ENCODE results near the gene TCF3. TPM values are rescaled to one million over a fixed set of nuclear protein-coding genes. Genes with fewer than 3 reads are reported as not detected.

The TCF3 gene
- total and polyA plus RNA-seq, 5 donors from 2014 or later = 3.4 to 56.5 (median 3.6) TPM

DNA sequence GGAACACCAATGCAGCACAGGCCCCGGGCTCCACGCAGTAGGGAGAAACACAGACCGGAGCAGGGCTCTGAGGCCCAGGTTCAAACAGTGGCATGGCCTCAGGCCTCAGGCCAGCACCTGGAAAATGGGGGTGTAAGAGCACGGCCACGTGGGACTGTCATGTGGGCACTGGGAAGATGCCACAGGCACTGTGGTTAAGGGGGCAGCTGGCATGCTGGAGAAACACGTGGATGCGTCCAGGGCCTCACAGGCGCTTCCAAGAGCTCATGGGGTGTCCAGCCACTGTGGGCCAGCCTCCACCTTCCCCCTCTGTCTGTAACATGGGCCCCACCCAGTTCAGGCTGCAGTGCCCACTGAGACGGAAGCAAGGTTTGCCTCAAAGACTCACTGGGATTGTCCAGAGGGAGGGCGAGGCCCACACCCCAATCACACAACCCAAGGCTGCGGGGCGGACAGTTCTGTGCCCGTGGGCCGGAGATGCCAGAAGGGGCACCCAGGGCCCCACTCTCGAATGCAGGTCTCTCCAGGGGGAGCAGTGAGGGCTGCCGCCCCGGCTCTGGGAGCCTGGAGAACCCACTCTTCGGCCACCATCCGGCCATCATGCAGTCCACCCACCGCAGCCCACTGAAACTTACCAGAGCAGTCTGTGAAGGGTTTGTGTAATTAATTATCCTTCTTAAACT, 53.5 kb downstream of the TCF3 start:
- Mint-ChIP-seq H3K36me3 (peaks cover 10% of the 10 kb centered on the region), H3K27ac (peak overlapping the region in 1 of 3 donors; percentile 32), H3K27me3 (no peaks in the 10 kb centered on the region), H3K4me3 (no peak overlapping the region), H3K9me3 (no peaks in the 10 kb centered on the region), H3K4me1 (peaks cover 0 to 25% (median 7%) of the 10 kb centered on the region in 4 donors)
- no peak for DNase-seq
- Histone ChIP-seq H3K4me3 (ENCODE audit: low read depth, low read length) (no peak overlapping the region), H3K4me1 (ENCODE audit: control insufficient read depth, insufficient read depth, low read length, poor library complexity, severe bottlenecking) (peaks cover 14% of the 10 kb centered on the region), H3K27me3 (ENCODE audit: control insufficient read depth, insufficient read depth, low read length) (no peaks in the 10 kb centered on the region), H3K9me3 (ENCODE audit: control insufficient read depth in 2 of 2, low read length in 2 of 2) (no peaks in the 10 kb centered on the region), H3K36me3 (ENCODE audit: control insufficient read depth, insufficient read depth, low read length) (peaks cover 21% of the 10 kb centered on the region), H3K27ac (ENCODE audit: insufficient read depth, low read length, poor library complexity, severe bottlenecking) (no peak overlapping the region)
- ATAC-seq (ENCODE audit: low read depth in 2 of 2) = no peak

DNA sequence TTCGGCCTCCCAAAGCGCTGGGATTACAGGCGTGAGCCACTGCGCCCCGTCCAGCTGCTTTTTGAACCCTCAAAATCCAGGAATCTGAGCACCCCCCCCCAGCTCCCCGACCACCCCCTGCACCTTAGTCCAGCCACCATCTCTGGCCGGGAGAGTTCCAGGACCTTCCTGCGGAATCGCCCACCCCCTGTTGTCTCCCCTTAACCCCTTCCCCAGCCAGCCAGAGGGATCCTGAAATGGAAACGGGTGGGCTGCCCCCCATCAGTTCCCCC, 59.0 kb downstream of the TCF3 start:
- H3K27ac ChIP-seq (ENCODE audit: insufficient read depth, low read length, poor library complexity, severe bottlenecking) = peak overlapping the region; percentile 37
- H3K27me3 ChIP-seq (ENCODE audit: control insufficient read depth, insufficient read depth, low read length) = no peaks in the 10 kb centered on the region
- Mint-ChIP-seq H3K4me1 (peaks cover 0 to 23% (median 12%) of the 10 kb centered on the region in 4 donors), H3K27me3 (no peaks in the 10 kb centered on the region), H3K36me3 (peaks cover 3% of the 10 kb centered on the region), H3K9me3 (no peaks in the 10 kb centered on the region), H3K27ac (peak overlapping the region; percentile 46 to 93 (median 87)), H3K4me3 (peak overlapping the region; percentile 81 to 94 (median 90))
- H3K4me3 ChIP-seq (ENCODE audit: low read depth, low read length) = no peak overlapping the region
- H3K9me3 ChIP-seq (ENCODE audit: control insufficient read depth in 2 of 2, low read length in 2 of 2) = no peaks in the 10 kb centered on the region
- peaks cover 22% of the 10 kb centered on the region for H3K4me1 ChIP-seq (ENCODE audit: control insufficient read depth, insufficient read depth, low read length, poor library complexity, severe bottlenecking)
- DNase-seq (no peak), ATAC-seq (ENCODE audit: low read depth in 2 of 2) (no peak)
- peaks cover 17% of the 10 kb centered on the region for H3K36me3 ChIP-seq (ENCODE audit: control insufficient read depth, insufficient read depth, low read length)

DNA sequence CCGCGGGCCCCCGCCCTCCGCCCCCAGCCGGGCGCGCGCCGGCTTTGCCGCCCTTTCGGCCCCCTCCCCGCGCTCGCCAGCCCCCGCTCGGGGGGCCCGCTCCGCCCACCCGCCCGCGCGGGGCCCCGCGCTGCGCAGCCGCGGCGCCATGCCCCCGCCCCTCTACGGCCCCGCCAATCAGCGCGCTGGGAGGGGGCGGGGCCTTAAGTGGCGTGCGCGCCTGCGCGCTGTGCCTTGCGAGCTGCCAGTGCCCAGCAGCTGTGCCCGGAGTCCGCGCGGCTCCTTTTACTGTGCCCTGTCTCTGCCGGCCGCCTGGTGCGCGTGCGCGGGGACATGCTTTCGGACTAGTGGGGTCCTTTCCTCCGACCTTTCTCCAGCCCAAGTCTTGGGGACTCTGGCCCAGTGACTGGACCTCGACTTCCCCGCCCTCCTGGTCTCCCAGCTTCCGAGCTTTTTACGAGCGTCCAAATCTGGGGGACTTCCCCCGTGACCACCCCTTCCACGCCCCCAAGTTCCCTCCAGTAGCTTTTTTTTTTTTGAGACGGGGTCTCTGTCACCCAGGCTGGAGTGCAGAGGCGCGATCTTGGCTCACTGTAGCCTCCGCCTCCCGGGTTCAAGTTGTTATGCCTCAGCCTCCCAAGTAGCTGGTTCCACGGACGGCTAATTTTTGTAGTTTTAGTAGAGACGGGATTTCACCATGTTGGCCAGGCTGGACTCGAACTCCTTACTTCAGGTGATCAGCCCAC, 59.5 kb downstream of the TCF3 start, which contains the start of gene MBD3:
Gene MBD3, minus strand, starts transcription at position 111 of the 746 bp plus-strand sequence. CDS start 234 bp downstream, outside the sequence.
- H3K27me3 ChIP-seq (ENCODE audit: control insufficient read depth, insufficient read depth, low read length) = no peaks in the 10 kb centered on the region
- Mint-ChIP-seq H3K4me1 (peaks cover 0 to 23% (median 12%) of the 10 kb centered on the region in 4 donors), H3K27me3 (no peaks in the 10 kb centered on the region), H3K36me3 (peaks cover 3% of the 10 kb centered on the region), H3K9me3 (no peaks in the 10 kb centered on the region), H3K4me3 (peak within 1 kb of the TSS; percentile 89 to 95 (median 93)), H3K27ac (peak within 1 kb of the TSS; percentile 87 to 94 (median 93))
- peak within 1 kb of the TSS; percentile 61 for H3K4me3 ChIP-seq (ENCODE audit: low read depth, low read length)
- H3K27ac ChIP-seq (ENCODE audit: insufficient read depth, low read length, poor library complexity, severe bottlenecking) = peak within 1 kb of the TSS; percentile 91
- peaks cover 15% of the 10 kb centered on the region for H3K36me3 ChIP-seq (ENCODE audit: control insufficient read depth, insufficient read depth, low read length)
- no peaks in the 10 kb centered on the region for H3K9me3 ChIP-seq (ENCODE audit: control insufficient read depth in 2 of 2, low read length in 2 of 2)
- H3K4me1 ChIP-seq (ENCODE audit: control insufficient read depth, insufficient read depth, low read length, poor library complexity, severe bottlenecking) = peaks cover 22% of the 10 kb centered on the region
- ATAC-seq (ENCODE audit: low read depth in 2 of 2) = peak; percentile 75 to 78
- peak; percentile 83 to 91 (median 88) for DNase-seq

DNA sequence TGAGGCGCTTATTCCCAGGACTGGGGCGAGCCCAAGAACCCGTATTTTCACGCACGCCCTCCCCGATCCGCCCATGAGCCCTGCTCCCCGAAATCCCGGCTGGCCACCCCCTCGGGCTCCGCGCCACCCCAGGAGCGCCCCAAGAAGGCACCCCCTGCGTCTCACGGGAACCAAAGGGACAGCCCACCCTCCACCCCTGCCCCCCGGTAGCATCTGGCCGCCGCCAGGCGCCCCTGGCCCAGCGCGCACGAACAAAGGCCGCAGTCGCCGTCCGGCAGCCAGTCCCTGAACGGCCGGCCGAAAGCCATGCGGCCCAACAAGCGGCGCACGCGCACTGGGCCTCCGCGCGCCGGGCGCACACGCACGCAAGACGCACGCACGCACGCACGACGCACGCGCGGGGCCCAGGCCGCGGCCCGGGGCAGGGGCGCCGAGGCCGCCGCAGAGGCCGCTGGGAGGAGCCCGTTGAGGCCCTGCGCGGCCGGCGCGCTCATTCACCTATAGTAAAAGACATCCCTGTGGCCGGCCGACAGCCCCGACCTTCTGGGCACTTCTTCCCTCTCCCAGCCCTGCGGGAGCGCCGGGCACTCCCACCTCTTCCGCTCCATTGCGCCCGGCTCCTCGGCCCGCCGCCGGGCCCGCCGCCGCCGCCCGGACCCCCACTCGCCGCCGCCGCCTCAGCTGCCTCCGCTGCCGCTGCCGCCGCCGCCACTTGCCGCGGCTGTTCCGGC, 60.2 kb downstream of the TCF3 start:
- peak overlapping the region; percentile 87 to 95 (median 92) for H3K4me3 Mint-ChIP-seq
- no peaks in the 10 kb centered on the region for H3K27me3 Mint-ChIP-seq
- H3K27ac ChIP-seq (ENCODE audit: insufficient read depth, low read length, poor library complexity, severe bottlenecking) = peak overlapping the region; percentile 91
- peak overlapping the region; percentile 53 for H3K4me3 ChIP-seq (ENCODE audit: low read depth, low read length)
- H3K36me3 ChIP-seq (ENCODE audit: control insufficient read depth, insufficient read depth, low read length) = peaks cover 8% of the 10 kb centered on the region
- H3K4me1 Mint-ChIP-seq = peaks cover 0 to 23% (median 12%) of the 10 kb centered on the region in 4 donors
- H3K36me3 Mint-ChIP-seq = peaks cover under 1% of the 10 kb centered on the region
- H3K27ac Mint-ChIP-seq = peak overlapping the region; percentile 82 to 94 (median 86)
- H3K9me3 ChIP-seq (ENCODE audit: control insufficient read depth in 2 of 2, low read length in 2 of 2) = no peaks in the 10 kb centered on the region
- DNase-seq (peak; percentile 76 to 90 (median 88)), ATAC-seq (ENCODE audit: low read depth in 2 of 2) (peak; percentile 83 to 84)
- H3K27me3 ChIP-seq (ENCODE audit: control insufficient read depth, insufficient read depth, low read length) = no peaks in the 10 kb centered on the region
- peaks cover 22% of the 10 kb centered on the region for H3K4me1 ChIP-seq (ENCODE audit: control insufficient read depth, insufficient read depth, low read length, poor library complexity, severe bottlenecking)
- no peaks in the 10 kb centered on the region for H3K9me3 Mint-ChIP-seq

DNA sequence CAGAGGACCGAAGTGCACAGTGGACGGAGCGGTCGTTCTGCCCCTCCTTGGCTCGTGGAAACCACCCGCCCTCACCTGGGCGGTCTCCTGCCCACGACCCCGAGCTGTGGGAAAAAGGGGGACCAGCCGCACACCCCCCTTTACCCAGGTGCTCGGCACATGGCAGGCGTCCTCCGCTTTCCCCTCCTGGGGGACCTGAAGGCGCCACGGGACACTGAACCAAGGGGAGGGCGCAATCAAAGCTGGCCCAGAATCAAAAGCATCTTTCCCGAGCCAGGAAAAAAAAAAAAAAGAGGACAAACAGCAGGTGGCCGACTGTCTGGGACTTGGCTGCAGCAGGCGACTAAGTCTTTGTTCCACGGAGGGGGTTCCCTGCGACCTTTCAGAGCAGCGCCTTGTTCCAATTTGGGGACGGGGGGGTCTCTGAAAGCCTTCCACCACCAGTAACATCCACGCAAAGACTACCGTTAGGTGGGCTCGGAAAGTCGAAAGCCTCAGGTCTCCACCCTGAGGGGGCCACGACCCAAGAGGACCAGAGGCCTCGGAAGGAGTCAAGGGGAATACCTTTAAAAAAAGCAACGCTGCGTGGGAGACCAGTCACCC, 60.9 kb downstream of the TCF3 start:
- Histone ChIP-seq H3K36me3 (ENCODE audit: control insufficient read depth, insufficient read depth, low read length) (peaks cover under 1% of the 10 kb centered on the region), H3K27ac (ENCODE audit: insufficient read depth, low read length, poor library complexity, severe bottlenecking) (peak overlapping the region; percentile 91), H3K9me3 (ENCODE audit: control insufficient read depth in 2 of 2, low read length in 2 of 2) (no peaks in the 10 kb centered on the region), H3K4me3 (ENCODE audit: low read depth, low read length) (peak overlapping the region; percentile 53), H3K4me1 (ENCODE audit: control insufficient read depth, insufficient read depth, low read length, poor library complexity, severe bottlenecking) (peaks cover 22% of the 10 kb centered on the region), H3K27me3 (ENCODE audit: control insufficient read depth, insufficient read depth, low read length) (no peaks in the 10 kb centered on the region)
- Mint-ChIP-seq H3K27me3 (no peaks in the 10 kb centered on the region), H3K36me3 (no peaks in the 10 kb centered on the region), H3K4me1 (peaks cover 0 to 23% (median 12%) of the 10 kb centered on the region in 4 donors), H3K27ac (peak overlapping the region; percentile 82 to 94 (median 86)), H3K4me3 (peak overlapping the region; percentile 87 to 95 (median 92)), H3K9me3 (no peaks in the 10 kb centered on the region)
- DNase-seq (peak in 1 of 3 donors; percentile 14), ATAC-seq (ENCODE audit: low read depth in 2 of 2) (no peak)

DNA sequence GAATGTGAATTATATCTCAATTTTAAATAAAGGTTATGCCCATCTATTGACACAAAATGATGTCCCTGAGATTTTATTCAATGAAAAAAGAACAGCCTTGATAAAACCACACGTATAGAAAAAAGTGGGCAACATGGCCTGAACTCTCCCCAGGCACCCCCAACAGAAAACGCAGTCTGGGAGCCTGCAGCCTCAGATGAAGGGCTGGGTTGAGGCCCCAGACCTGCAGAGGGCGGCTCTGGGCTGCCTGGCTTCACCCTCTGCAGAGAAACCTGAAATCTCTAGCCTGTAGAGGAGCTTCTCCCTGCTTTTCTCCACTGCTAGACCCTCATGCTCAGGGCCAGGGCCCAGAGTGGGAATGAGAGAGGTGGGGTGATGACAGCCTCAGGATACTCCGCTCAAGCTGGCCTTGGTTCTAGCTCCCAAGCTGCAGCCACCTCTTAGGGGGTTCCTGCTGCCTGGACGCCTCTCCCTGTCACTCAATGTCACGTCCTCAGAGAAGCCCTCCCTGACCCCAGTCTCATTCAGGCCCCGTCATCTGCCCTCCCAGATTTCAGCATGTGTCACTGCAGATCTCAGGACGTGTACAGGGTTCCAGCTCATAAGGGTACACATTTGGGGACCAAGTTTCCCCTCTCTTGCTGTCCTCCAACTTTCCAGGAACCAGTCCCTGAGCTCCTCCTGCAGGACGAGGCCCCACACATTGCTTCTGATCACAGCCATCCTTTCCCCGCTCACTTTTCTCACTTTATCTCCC, 61.6 kb downstream of the TCF3 start:
- H3K27ac Mint-ChIP-seq = peak overlapping the region; percentile 78 to 94 (median 86)
- H3K27ac ChIP-seq (ENCODE audit: insufficient read depth, low read length, poor library complexity, severe bottlenecking) = peak overlapping the region; percentile 91
- H3K4me1 Mint-ChIP-seq = peaks cover 0 to 26% (median 12%) of the 10 kb centered on the region in 4 donors
- ATAC-seq (ENCODE audit: low read depth in 2 of 2) = peak in 1 of 2 donors; percentile 17
- DNase-seq = peak in 2 of 3 donors; percentile 29 to 48
- no peaks in the 10 kb centered on the region for H3K9me3 Mint-ChIP-seq
- no peaks in the 10 kb centered on the region for H3K27me3 Mint-ChIP-seq
- H3K27me3 ChIP-seq (ENCODE audit: control insufficient read depth, insufficient read depth, low read length) = no peaks in the 10 kb centered on the region
- no peaks in the 10 kb centered on the region for H3K9me3 ChIP-seq (ENCODE audit: control insufficient read depth in 2 of 2, low read length in 2 of 2)
- H3K4me3 Mint-ChIP-seq = peak overlapping the region; percentile 87 to 95 (median 92)
- H3K36me3 ChIP-seq (ENCODE audit: control insufficient read depth, insufficient read depth, low read length) = no peaks in the 10 kb centered on the region
- peak overlapping the region; percentile 53 for H3K4me3 ChIP-seq (ENCODE audit: low read depth, low read length)
- H3K4me1 ChIP-seq (ENCODE audit: control insufficient read depth, insufficient read depth, low read length, poor library complexity, severe bottlenecking) = peaks cover 22% of the 10 kb centered on the region
- H3K36me3 Mint-ChIP-seq = no peaks in the 10 kb centered on the region

DNA sequence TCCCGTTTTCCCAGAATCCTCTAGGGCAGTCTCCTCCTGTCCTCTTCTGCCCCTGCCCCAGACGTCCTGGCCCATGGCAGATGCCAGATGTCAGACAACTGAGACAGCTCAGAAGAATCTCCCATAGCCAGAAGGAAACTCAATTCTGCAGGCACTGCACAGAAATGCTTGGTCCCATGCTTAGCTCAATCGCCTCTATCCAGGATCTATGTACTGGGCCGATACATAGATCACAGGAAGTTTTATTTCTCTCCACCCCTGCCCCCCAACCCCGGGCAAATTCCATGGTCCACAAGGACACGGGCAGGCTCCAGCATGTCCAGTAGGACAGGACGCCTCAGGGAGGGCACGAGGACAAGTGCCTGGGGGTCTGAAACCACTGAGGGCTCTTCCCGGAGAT, 64.5 kb downstream of the TCF3 start:
- peaks cover 0 to 26% (median 12%) of the 10 kb centered on the region in 4 donors for H3K4me1 Mint-ChIP-seq
- Histone ChIP-seq H3K4me3 (ENCODE audit: low read depth, low read length) (no peak overlapping the region), H3K27ac (ENCODE audit: insufficient read depth, low read length, poor library complexity, severe bottlenecking) (no peak overlapping the region), H3K27me3 (ENCODE audit: control insufficient read depth, insufficient read depth, low read length) (no peaks in the 10 kb centered on the region), H3K4me1 (ENCODE audit: control insufficient read depth, insufficient read depth, low read length, poor library complexity, severe bottlenecking) (peaks cover 16% of the 10 kb centered on the region), H3K36me3 (ENCODE audit: control insufficient read depth, insufficient read depth, low read length) (peaks cover 2% of the 10 kb centered on the region), H3K9me3 (ENCODE audit: control insufficient read depth in 2 of 2, low read length in 2 of 2) (no peaks in the 10 kb centered on the region)
- no peaks in the 10 kb centered on the region for H3K9me3 Mint-ChIP-seq
- ATAC-seq (ENCODE audit: low read depth in 2 of 2) (no peak), DNase-seq (no peak)
- peak overlapping the region in 1 of 4 donors; percentile 47 for H3K4me3 Mint-ChIP-seq
- H3K27ac Mint-ChIP-seq = no peak overlapping the region
- H3K36me3 Mint-ChIP-seq = no peaks in the 10 kb centered on the region
- H3K27me3 Mint-ChIP-seq = no peaks in the 10 kb centered on the region

Data from CD4-positive, CD25-positive, alpha-beta regulatory T cell (primary cell).